Activated naive CD4-positive, alpha-beta T cell treated with anti-CD3 and anti-CD28 coated beads for 36 hours (primary cell): Measurements from ENCODE around the gene AFF3. TPM values are rescaled to one million over a fixed set of nuclear protein-coding genes. Genes with fewer than 3 reads are reported as not detected.

Experiments
- CTCF ChIA-PET: fragments of 350-600 bp; sonication (Branson Sonifier 250); formaldehyde crosslinking; loops from one replicate; lab custom pipeline; 2021; ENCODE audit warnings: antibody characterized with exemption; lab: Charles Lee
- DNase-seq: peaks from one replicate; pipeline ENCODE4 v3.0.0-alpha.2; 2020
- H3K27ac Mint-ChIP-seq: one replicate; pipeline ENCODE4 v1.8.0; 2021; ENCODE audit warnings: mild to moderate bottlenecking, mixed read lengths
- H3K27me3 Mint-ChIP-seq: one replicate; pipeline ENCODE4 v1.8.0; 2021; ENCODE audit warnings: low read depth, mixed read lengths
- H3K36me3 Mint-ChIP-seq: one replicate; pipeline ENCODE4 v1.8.0; 2021; ENCODE audit warnings: low read depth, mixed read lengths
- H3K4me1 Mint-ChIP-seq: one replicate; pipeline ENCODE4 v1.8.0; 2021; ENCODE audit warnings: low read depth, mixed read lengths
- H3K4me3 Mint-ChIP-seq: one replicate; pipeline ENCODE4 v1.8.0; 2021; ENCODE audit warnings: mild to moderate bottlenecking, moderate library complexity, mixed read lengths
- H3K9me3 Mint-ChIP-seq: one replicate; pipeline ENCODE4 v1.8.0; 2021; ENCODE audit warnings: mixed read lengths
- intact Hi-C: fragments of 100-400 bp; cut with micrococcal nuclease; formaldehyde crosslinking; loops from one replicate; pipeline ENCODE4 v1.15.1; 2023
- total RNA-seq, 2 experiments: library from RNA; stranded (reverse); gene quantifications; one replicate each; pipeline ENCODE4 v1.2.3, GENCODE V29; 2021

The AFF3 gene
- total RNA-seq, 2 experiments from 2014 or later = 1.5 to 2.1 TPM

DNA sequence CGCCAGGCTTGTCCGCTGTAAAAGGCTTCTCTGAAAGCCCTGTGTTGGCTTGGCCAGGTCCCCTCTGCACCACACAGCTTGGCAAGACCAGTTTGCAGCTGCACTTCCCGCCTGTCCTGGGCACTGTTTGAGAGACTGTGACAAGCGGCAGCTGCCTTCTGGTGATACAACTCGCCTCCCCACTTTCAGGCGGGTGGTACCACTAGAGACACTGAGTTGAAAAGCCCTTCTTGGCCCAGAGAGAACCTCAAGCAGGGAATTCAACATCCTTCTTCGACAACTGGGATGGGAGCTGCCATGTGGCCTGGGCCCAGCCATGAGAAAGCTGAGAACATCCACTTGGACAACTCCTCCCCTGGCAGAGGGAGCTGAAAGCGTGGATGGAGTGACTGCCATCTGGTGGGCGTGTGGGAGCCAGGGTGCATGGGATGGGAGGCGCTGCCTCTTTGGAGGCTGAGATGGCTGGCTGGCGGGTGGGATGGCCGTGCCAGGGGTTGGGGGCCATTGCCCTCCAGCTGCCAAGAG is 527.1 kb downstream of the AFF3 start:
- H3K4me1 Mint-ChIP-seq = no peaks in the 10 kb centered on the region
- H3K27me3 Mint-ChIP-seq = no peaks in the 10 kb centered on the region
- H3K4me3 Mint-ChIP-seq = no peak overlapping the region
- CTCF ChIA-PET = no interaction called here
- no peaks in the 10 kb centered on the region for H3K9me3 Mint-ChIP-seq
- intact Hi-C loops = no loop called here
- no peaks in the 10 kb centered on the region for H3K36me3 Mint-ChIP-seq
- no peak overlapping the region for H3K27ac Mint-ChIP-seq
- DNase-seq = no peak

GRCh38 chr2:99613980-99614379 is 528.4 kb downstream of the AFF3 start:
- Mint-ChIP-seq H3K27me3 (no peaks in the 10 kb centered on the region), H3K9me3 (no peaks in the 10 kb centered on the region), H3K27ac (no peak overlapping the region), H3K4me3 (no peak overlapping the region), H3K4me1 (no peaks in the 10 kb centered on the region), H3K36me3 (no peaks in the 10 kb centered on the region)
- CTCF ChIA-PET = no interaction called here
- intact Hi-C loops = no loop called here
- no peak for DNase-seq

- Mint-ChIP-seq H3K27me3 (no peaks in the 10 kb centered on the region), H3K9me3 (no peaks in the 10 kb centered on the region), H3K27ac (no peak overlapping the region), H3K4me3 (no peak overlapping the region), H3K36me3 (no peaks in the 10 kb centered on the region), H3K4me1 (no peaks in the 10 kb centered on the region)
- DNase-seq = no peak
- intact Hi-C loops = no loop called here
- CTCF ChIA-PET = no interaction called here
These were observed 530.6 kb downstream of the AFF3 start for GRCh38 chr2:99611786-99612185.

GRCh38 chr2:99611034-99611433 is 531.4 kb downstream of the AFF3 start:
- Mint-ChIP-seq H3K9me3 (no peaks in the 10 kb centered on the region), H3K36me3 (no peaks in the 10 kb centered on the region), H3K4me3 (no peak overlapping the region), H3K4me1 (no peaks in the 10 kb centered on the region), H3K27me3 (no peaks in the 10 kb centered on the region), H3K27ac (no peak overlapping the region)
- intact Hi-C loops = no loop called here
- CTCF ChIA-PET = interaction anchor here (0.7 kb wide), 1 partner anchor 37 kb away, joined by 4 read pairs; no protein-coding TSS in a partner anchor
- no peak for DNase-seq

DNA sequence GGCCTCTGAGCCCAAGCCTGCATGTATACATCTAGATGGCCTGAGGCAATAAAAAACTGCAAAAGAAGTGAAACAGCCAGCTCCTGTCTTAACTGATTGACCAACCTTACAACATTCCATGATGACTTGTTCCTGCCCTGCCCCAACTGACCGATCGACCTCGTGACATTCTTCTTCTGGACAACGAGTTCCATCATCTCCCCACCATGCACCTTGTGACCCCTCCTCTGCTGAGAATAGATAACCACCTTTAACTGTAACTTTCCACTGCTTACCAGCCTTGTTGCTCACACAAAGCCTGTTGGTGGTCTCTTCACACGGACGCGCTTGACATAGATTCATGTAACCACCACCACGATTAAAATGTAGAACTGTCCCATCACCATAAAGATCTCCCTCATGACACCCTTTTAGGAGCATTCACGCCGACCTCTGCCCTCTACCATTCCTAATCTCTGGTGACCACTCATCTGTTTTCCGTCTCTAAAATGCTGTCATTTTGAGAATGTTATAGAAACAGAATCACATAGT is 532.5 kb downstream of the AFF3 start:
- H3K4me1 Mint-ChIP-seq = no peaks in the 10 kb centered on the region
- CTCF ChIA-PET = no interaction called here
- intact Hi-C loops = no loop called here

DNA sequence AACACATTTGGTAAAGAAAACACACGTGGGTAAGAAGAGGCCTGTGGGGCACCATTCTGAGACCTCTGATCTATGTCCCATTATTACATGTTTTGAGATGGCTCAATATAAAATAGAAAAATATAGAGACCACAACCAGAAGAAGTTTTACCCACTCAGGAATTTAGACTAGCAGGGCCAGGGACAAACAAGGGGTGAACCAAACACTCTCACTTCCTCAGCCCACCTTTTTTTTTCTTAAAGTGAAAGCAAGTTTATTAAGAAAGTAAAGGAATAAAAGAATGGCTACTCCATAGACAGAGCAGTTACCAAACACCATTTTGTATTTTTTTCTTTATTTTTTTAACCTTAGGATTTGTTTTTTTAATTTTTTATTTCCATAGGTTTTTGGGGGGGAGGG is 533.5 kb downstream of the AFF3 start:
- Mint-ChIP-seq H3K4me1 (no peaks in the 10 kb centered on the region), H3K36me3 (no peaks in the 10 kb centered on the region), H3K27me3 (no peaks in the 10 kb centered on the region), H3K27ac (no peak overlapping the region), H3K4me3 (no peak overlapping the region), H3K9me3 (no peaks in the 10 kb centered on the region)
- no peak for DNase-seq
- CTCF ChIA-PET = interaction anchor here (0.6 kb wide), 1 partner anchor 383 kb away, joined by 3 read pairs; no protein-coding TSS in a partner anchor
- intact Hi-C loops = no loop called here

More for the DNA sequence above, 532.5 kb downstream of the AFF3 start:
- Mint-ChIP-seq H3K4me3 (no peak overlapping the region), H3K27ac (no peak overlapping the region), H3K27me3 (no peaks in the 10 kb centered on the region), H3K9me3 (no peaks in the 10 kb centered on the region), H3K36me3 (no peaks in the 10 kb centered on the region)
- no peak for DNase-seq

DNA sequence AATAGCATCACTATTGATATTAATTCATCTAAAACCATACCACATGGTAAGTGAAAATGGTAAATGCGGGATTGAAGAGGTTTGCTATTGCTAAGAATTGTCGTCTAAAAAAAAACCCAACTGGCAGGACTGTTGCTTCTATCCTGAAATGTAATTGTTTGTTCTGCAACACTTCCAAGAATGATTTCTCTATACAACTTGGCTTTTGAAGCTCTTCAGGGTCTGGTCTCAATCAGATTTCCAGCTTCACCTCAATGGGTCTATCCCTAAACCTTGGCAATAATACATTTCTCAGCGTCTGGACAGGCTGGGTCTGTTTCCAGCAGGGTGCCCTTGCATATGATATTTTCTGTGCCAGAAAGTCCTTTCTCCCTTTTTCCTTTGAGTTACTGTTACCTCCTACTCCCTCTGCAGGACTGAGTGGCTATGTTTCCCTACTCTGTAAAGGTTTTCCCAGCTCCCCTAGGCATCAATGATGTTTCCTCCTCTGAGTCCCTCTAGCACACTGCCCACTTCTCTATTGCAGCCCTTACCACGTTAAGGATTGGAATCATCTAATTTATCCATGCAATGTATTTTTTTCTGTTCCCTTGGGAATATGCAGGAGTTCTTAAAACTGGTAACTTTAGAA is 534.4 kb downstream of the AFF3 start:
- DNase-seq = no peak
- intact Hi-C loops = no loop called here
- CTCF ChIA-PET = interaction anchor here (0.6 kb wide), 2 partner anchors 24 to 875 kb away, joined by 3 to 5 read pairs; no protein-coding TSS in a partner anchor
- Mint-ChIP-seq H3K27ac (no peak overlapping the region), H3K4me1 (no peaks in the 10 kb centered on the region), H3K36me3 (no peaks in the 10 kb centered on the region), H3K27me3 (no peaks in the 10 kb centered on the region), H3K9me3 (no peaks in the 10 kb centered on the region), H3K4me3 (no peak overlapping the region)

- intact Hi-C loops = no loop called here
- Mint-ChIP-seq H3K36me3 (no peaks in the 10 kb centered on the region), H3K9me3 (no peaks in the 10 kb centered on the region), H3K4me3 (no peak overlapping the region), H3K27me3 (no peaks in the 10 kb centered on the region), H3K4me1 (no peaks in the 10 kb centered on the region), H3K27ac (no peak overlapping the region)
- DNase-seq = no peak
- CTCF ChIA-PET = interaction anchor here (0.6 kb wide), 1 partner anchor 25 kb away, joined by 5 read pairs; no protein-coding TSS in a partner anchor
These were observed 534.9 kb downstream of the AFF3 start for GRCh38 chr2:99607454-99607853.

- no peaks in the 10 kb centered on the region for H3K36me3 Mint-ChIP-seq
- DNase-seq = no peak
- H3K27me3 Mint-ChIP-seq = no peaks in the 10 kb centered on the region
- intact Hi-C loops = no loop called here
- CTCF ChIA-PET = no interaction called here
- H3K9me3 Mint-ChIP-seq = no peaks in the 10 kb centered on the region
- H3K4me3 Mint-ChIP-seq = no peak overlapping the region
- no peak overlapping the region for H3K27ac Mint-ChIP-seq
- no peaks in the 10 kb centered on the region for H3K4me1 Mint-ChIP-seq
These were observed 537.4 kb downstream of the AFF3 start for GRCh38 chr2:99605036-99605435.

GRCh38 chr2:99602476-99602875 is 539.9 kb downstream of the AFF3 start:
- Mint-ChIP-seq H3K36me3 (no peaks in the 10 kb centered on the region), H3K27me3 (no peaks in the 10 kb centered on the region), H3K27ac (no peak overlapping the region), H3K4me3 (no peak overlapping the region), H3K4me1 (no peaks in the 10 kb centered on the region), H3K9me3 (no peaks in the 10 kb centered on the region)
- intact Hi-C loops = no loop called here
- no peak for DNase-seq
- CTCF ChIA-PET = no interaction called here

DNA sequence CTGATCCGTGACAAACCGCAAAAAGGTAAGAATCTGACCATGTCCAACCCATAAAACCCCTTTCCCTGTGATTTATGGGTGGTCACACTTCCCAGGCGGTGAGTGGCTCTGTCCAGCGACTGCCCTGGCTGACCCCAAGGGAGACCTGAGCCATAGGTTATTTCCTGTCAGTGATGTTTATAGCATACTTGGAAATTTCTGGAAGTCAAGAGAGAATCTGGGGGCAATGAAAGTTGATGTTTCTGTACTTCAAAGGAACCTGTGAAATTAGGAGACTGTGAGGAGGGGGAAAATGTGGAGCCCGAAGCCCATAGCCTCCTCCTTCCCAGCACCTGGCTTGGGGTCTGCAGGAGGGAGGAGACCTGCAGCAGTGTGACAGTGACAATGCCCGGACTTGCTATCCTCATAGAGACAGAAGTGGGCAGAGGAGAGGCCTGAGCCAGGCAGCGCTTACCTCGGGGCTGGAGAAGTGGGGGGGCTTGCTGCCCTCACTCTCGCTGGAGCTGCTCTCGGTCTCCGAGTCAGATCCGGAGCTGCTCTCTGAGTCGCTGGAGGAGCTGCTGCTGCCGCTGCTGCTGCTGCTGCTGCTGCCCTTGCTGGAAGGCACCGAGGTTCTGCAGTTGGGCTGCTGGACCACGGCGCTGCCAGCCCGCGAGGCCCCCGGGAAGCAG is 541.3 kb downstream of the AFF3 start:
- no peaks in the 10 kb centered on the region for H3K27me3 Mint-ChIP-seq
- CTCF ChIA-PET = no interaction called here
- H3K4me1 Mint-ChIP-seq = no peaks in the 10 kb centered on the region
- no peak overlapping the region for H3K27ac Mint-ChIP-seq
- intact Hi-C loops = no loop called here
- DNase-seq = no peak
- H3K36me3 Mint-ChIP-seq = no peaks in the 10 kb centered on the region
- H3K9me3 Mint-ChIP-seq = no peaks in the 10 kb centered on the region
- H3K4me3 Mint-ChIP-seq = no peak overlapping the region

DNA sequence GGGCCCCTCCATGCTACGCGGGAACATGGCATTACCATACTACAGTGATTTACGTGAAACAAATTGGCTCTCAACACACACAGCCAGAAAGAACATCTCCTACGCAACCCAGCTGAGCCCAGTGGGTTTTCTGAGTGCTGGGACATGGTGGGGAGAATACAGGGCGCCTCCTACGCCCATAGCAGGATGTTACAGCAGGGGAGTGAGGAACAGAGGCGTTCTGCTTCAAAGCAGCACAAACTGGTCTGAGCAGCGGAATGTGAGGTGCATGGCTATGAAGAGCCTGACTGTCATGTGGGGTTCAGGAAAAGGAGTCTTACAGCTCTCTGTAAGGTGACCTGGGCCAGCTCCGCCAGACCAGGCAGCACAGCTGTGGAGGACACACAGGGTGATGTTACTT is 543.9 kb downstream of the AFF3 start:
- CTCF ChIA-PET = interaction anchor here (0.6 kb wide), 1 partner anchor 579 kb away, joined by 4 read pairs; no protein-coding TSS in a partner anchor
- intact Hi-C loops = no loop called here
- no peaks in the 10 kb centered on the region for H3K4me1 Mint-ChIP-seq
- H3K4me3 Mint-ChIP-seq = no peak overlapping the region
- H3K36me3 Mint-ChIP-seq = peaks cover 3% of the 10 kb centered on the region
- no peak for DNase-seq
- H3K9me3 Mint-ChIP-seq = no peaks in the 10 kb centered on the region
- H3K27ac Mint-ChIP-seq = no peak overlapping the region
- H3K27me3 Mint-ChIP-seq = no peaks in the 10 kb centered on the region
